Fibroblast of the conjunctiva (primary cell): ENCODE data around the gene ANKRD42.

Experiments
- DNase-seq: peaks from one replicate; pipeline ENCODE4 v3.0.0-alpha.2; 2010; ENCODE audit warnings: low read depth

Gene ANKRD42

DNA sequence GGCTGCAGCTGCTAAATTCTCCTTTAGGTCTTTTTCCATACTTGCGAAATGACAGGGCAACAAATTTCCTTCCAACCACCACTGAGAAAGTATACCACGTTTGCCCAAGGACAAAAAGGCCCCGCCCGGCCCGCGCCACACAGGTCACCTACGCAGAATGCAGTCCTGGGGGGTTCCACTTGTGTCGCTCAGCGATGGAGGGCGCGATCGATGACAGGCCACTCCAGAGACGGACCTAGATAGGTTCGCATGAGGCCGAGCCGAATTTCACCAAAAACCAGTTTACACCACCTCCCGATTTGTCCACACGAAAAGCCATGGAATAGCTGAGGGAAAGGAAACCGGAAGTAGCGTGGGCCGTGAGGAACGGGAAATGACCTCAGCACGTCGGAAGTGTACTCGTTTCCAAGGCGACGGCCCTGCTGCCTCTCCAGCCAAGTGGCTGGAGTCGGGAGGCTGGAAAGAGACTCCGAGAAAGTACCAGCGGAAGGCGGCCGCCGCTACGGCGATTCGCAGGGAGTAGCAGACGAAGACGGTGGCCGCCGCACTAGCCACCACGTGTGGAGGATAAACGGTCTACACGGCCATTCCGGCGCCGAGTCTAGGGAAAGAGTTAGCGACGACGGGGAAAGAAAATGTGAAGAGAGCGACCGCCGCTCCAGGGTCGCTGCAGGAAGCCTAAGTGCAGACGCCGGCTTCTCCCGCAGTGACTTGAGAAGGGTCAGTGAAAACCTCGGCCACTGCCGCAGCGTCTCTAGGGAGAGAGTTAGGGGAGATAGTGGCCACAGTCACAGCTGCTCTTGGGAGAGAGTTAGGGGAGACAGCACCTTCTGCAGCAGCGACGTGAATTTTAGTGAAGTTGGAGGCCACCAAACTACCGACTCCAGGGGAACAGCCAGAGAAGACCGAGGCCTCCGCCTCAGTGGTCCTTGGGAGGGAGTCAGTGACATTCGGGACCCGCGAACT is at the start of gene ANKRD42:
Gene ANKRD42 (plus strand): TSS at position 398 of the 966 bp plus-strand sequence. CDS start 959 bp downstream, outside the sequence.
- peak; percentile 89 for DNase-seq

DNA sequence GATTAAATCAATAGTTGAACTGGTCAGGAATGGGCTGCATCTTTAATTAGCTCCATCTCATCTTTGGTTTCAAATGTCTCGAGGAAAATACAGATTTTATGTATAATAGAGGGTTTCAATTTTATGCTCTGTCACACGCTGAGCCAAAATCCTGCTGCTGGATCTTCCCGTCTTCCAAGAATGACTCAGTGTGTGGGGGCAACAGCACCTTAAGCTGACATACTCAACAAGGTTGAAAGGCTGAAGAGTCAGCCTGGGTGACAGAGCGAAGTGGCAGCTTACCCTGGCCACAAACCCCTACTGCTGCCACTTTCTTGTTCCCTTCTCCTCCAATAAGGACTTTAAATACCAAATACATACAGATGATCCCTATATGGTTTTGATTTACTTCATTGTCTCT is 45.6 kb upstream of the ANKRD42 start:
- no peak for DNase-seq

DNA sequence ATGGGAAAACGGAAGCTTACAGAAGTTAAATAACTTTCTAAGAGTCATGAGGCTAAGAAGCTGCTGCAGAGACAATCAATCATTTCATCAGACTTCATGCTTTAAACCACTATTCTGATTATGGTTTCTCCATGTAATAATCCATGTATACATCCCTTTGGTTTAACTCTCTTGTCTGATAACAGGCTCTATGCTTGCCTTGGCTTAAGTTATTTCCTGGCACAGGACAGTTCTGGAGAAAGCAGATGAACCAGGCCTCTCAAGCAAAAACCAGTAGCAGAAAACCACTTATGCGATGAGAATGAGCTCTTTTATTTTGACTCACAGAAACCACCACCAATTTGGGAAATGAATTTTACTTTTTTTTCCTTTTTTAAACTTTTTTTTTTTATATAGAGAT is 43.1 kb upstream of the ANKRD42 start:
- no peak for DNase-seq

DNA sequence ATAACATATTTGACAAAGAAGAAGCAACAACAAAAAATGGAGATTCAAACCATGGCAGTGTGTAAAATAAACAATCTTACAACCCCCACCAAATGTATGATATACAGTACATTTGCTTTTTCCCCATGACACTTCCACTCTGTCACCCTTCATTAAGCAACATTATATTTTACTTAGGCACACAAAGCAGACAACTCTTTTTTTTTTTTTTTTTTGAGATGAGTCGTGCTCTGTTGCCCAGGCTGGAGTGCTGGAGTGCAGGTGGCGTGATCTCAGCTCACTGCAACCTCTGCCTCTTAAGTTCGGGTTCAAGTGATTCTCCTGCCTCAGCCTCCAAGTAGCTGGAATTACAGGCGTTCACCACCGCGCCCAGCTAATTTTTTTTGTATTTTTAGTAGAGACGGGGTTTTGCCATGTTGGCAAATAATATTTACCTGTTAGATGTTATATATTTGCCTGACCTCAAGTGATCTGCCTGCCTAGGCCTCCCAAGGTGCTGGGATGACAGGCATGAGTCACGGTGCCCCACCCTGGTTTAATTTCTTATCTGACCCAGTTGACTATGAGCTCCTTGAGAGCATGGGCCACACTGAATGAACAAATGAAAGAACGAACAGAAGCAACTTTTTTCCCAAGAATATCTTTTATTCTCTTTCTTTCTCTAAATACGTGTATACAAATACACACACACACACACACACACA is 42.1 kb upstream of the ANKRD42 start:
- DNase-seq = no peak

DNA sequence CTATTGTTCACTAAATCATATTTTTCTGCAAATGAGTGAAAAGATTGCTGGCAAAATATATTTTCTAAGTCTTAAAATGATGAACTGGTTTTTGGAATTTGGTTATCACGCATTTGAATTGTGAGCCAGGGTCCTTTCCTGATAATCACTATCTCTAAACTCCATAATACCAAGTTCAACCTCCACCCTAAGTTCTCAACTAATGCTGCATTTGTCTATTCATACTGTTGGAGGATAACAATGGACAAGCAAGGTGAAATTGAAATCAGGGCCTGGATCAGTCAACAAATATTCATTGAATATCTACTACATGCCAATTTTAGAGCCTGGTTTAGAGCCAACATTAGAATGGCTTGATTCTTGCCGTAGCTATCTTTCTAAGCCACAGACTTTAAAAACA is 41.2 kb upstream of the ANKRD42 start:
- DNase-seq = no peak

DNA sequence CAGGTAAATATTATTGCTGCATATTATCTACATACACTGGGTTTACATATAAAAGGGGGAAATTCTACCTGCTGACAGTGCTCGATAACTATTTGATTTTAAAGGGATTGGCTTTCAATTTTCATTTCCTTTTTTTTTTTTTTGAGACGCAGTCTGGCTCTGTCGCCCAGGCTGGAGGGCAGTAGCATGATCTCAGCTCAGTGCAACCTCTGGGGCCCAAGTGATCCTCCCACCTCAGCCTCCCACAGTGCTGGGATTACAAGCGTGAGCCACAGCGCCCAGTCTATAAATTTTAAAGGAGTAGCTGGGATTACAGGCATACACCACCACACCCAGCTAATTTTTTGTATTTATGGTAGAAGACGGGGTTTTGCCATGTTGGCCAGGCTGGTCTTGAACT is 39.7 kb upstream of the ANKRD42 start:
- DNase-seq = no peak

DNA sequence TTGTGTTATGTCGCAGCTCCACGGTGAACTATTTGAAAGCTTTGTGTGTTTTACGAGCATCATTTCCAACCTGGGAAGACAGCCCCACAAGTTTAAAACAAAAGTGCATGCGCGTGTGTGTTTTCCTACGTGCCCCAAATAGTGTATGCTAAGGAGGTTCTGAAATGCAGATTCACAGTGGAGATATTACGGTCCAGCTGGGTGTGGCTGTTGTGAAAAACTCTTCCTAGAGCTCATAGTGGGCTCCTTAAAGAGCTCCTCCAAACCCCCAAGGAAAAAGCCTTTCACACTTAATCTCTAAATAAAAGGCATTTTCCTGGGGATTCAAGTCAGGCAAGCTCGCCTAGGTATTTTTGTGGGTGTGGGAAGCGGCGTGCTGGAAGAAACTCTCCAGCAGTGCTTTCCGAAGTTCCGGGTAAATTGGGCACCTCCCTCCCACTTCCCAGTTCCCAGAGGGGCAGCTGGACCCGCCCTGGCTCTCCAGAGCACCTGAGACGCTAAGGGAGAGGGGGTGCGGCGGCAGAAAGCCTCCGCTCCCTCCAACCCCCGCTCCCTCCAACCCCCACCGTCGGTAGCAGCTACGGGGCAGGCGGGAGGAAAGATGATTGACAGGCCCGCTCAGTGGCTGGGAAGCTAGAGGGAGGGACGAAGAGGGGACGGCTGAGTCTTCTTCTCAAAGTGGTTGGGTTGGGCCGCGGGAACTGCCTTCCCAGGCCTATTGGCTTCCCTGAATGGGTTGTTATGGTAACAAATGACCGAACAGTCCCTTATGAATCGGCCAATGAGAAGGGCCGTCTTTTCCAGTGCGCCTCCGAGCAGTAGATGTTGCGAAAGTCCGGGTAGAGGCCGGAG is 37.1 kb upstream of the ANKRD42 start:
- DNase-seq = peak; percentile 100

DNA sequence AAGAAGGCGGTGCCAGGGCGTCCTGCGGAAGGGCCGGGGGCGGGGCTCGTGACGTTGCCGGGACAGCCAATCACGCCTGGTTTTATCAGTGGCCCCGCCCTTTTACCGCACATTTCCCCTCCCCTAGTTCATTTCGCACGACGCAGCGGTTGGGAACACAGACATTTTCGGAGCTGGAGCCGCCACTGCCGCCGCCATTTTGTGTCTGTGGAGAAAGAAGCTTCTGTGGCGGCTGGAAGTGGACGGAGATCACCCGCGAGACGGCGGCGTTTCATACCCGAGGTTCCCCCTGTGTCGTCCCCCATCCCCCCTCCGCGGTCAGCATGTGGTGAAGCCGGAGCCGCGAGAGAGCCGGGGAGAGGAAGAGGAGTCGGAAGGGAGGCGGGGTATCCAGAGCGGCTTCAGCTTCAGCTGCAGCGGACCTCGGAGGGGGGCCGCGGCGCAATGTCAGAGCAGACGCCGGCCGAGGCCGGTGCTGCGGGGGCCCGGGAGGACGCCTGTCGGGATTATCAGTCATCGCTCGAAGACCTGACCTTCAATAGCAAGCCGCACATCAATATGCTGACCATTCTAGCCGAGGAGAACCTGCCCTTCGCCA is 36.4 kb upstream of the ANKRD42 start, which contains the start of gene PCF11:
Gene PCF11 (plus strand): TSS at position 136 of the 598 bp plus-strand sequence. CDS start 309 bp downstream, at position 445.
- DNase-seq = no peak

DNA sequence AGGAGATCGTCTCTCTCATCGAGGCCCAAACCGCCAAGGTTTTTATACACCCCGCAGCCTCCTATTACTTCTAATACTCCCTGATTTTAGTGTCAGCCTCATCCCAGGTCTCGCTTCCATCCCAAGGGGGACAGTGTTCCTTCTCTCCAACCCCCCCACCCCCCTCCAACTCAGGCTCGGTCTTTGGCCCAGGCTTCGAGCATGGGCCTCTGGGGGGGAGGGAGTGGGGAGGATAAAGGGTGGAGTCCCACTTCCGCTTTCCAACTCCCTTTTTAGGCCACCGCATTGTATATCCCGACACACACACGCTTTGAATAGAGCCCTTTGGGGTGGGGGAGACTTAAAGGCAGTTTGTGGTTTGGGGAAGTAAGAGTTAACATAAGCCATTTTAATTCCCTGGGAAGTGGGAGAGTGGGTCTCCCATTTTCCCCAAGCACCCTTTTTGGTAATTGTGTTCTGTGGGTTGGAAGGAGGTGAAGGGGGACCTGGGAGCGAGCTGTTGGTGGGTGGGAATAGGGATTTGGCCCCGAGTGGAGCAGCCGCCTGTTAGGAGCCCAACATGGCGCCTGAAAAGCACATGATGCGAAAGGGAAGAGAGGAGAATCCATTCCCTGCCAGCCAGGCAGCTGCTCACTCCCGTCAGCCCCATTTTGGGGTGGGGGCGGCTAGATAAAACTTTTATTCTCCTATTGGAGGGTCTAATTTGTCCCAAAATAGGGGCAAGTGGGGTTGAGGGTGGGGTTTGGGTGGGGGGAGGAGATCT is 35.7 kb upstream of the ANKRD42 start:
- peak; percentile 38 for DNase-seq

DNA sequence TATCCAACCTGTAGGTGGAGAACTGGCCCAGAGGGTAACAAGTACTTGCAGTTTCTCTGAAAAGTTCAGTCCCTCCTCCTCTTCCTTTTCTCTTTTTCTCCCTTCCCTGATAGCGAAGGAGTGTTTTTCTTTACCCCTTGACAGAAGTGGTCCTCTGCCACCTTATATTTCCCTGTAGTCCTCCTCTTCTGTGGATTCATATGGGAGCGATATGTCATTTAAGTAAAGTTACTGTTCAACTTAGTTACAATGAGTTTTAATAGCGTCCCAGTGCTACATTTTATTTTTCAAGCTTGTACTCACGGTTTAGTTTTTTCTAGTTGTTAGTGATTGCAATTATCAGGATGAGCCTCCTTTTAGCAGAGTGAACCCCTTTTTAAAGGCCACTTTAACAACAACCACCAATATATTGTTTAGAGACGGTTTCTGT is 35.1 kb upstream of the ANKRD42 start:
- DNase-seq = no peak

DNA sequence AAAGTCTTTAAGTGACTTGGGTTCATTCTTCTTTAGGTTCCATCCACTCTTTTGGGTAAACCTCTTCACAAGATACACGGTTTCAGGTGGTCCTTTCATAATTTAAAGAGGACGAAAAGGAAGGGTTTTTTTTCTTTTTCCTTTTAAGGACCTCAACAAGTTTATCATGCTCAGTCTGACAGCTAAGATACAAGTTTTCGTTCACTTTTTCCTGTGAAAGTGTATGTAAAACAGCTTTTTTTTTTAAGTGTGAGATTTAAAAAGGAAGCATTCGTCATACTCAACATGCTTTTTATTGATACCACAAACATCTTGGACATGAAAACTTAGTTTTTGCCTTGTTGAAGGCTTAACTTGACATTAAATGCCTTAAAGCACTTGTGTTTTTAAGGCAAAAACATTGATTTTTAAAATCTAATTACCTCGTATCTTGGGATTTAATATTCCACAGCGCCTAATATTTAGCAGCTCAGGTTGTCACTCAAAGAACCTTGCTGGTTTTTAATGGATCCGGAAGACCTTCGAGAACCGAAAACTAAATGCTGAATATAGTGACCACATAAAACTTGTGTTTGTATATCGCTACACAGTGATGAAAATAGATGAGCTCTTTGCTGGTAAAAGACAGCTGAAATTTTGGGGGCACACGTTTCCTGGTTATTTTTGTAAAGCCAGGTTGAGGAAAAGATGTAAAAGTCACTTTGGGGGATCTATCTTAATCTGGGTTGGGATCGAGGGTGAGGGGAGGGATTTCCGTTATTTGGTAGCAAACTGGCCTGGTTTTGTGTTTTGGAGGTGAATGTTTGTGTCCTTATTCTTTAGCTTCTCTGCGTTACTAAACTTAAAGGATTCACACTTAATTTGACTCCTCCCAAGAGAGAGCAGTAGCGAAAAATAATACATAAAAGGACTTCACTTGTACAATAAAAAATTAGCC is 34.3 kb upstream of the ANKRD42 start:
- DNase-seq = no peak

DNA sequence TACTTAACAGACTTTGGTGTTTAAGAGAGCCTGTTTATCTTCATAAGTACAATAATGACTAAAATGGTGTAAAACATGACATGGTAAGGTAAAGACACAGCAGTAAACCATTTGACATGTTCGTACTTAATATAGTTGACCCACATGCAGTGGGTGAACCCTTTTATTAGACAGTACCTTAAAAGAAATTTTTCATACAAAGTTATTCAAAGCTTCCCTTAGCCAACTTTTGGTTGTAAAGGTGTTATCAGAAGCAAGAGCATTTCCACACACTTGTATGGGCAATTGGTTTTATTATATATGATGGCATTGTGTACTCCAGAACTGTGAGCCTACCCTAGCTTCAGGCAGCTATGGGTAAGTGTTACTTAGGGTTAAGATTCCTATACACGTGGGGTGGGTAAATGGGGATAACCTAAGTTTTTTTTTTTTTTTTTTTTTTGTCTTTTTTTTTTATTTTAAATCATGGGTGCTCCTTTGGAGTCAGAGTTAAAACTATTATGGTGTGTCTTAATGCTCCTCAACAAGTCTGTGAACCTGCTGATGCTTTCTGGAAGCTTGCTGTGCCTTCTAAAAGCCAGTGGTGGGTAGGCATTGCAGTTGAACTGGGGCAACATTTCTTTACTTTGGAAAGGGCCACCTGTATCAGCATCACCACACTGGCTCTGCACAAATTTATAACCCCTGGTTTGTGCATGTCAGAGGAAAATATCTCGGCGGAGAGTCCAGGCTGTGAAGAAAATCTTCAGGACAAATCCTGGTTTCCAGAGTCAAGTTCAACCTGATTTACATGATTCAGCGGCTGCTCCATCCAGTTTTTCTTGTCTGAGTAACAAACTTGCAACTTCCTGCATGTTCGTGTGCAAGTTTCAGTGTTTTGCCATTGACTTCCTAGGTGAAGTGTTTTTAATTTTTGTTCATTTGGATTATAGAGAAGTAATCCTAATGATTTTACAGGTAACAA is 33.3 kb upstream of the ANKRD42 start:
- DNase-seq = no peak

DNA sequence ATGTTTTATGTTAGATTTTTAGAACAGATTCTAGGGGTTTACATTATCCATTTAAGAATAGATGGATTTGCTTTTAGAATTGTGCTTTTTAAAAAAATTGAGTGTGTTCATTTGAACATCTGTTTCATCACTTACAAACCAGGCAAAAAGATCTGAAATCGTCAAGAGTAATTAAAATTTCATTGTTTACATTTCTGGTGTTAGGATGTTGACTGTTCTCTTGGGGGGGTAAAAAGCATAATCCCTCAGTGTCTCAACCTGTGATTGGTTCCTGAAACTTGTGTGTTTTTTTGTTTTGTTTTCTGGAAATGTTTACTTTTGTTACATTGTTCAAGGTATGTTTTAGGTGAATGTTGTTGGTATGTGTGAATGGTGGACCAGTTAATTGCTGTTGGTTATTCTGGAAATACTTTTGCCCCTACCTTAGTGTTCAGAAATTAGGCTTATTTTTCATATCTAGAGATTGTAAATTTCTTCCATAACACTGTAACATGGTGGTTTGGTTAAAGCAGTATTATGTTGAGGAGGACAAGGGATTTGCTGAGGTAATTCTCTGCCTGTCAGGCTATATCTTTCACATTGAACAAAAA is 31.8 kb upstream of the ANKRD42 start:
- DNase-seq = no peak

DNA sequence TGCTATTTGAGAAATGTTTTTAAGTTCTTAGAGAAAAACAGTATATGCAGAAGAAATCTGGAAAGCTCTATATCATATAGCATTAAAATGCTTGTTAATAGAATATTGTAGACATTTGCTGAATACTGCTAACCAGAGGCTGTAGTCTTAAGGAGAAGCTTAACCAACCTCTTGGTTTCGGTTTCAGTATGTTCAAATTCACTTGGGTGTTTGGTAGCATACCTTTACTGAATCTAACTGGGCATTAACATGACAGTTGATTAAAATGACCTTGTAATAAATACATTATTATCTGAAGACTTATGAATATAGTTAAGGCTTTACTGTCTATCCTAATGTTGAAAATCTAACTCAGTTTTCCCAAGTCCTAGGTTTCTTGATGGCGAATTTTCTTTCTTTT is 31.1 kb upstream of the ANKRD42 start:
- DNase-seq = no peak

DNA sequence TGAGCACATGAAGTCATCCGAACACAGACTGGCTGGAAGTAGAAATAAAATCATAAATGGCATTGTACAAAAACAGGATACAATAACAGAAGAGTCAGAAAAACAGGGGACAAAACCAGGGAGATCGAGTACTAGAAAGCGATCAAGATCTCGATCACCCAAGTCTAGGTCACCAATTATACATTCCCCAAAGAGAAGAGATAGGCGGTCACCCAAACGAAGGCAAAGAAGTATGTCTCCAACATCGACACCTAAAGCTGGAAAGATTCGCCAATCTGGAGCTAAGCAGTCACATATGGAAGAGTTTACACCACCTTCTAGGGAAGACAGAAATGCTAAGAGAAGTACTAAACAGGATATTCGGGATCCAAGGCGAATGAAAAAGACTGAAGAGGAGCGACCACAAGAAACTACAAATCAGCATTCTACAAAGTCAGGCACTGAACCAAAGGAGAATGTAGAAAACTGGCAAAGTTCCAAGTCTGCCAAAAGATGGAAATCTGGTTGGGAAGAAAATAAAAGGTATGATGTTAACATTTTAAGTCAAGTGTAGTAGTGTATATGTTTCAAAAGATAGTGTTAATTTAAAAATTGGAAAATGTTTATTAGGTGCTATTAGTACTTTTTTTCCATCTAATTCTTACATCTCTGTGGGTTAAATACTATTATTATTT is 27.2 kb upstream of the ANKRD42 start:
- DNase-seq = no peak

DNA sequence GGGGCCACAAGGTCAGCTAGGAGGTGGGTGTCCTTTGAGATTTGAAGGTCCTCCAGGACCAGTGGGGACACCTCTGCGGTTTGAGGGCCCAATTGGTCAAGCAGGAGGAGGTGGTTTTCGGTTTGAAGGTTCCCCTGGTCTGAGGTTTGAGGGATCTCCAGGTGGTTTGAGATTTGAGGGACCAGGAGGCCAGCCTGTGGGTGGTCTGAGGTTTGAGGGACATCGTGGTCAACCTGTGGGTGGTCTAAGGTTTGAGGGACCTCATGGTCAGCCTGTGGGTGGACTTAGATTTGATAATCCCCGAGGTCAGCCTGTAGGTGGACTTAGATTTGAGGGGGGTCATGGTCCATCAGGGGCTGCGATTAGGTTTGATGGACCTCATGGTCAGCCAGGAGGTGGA is 24.8 kb upstream of the ANKRD42 start:
- DNase-seq = no peak

DNA sequence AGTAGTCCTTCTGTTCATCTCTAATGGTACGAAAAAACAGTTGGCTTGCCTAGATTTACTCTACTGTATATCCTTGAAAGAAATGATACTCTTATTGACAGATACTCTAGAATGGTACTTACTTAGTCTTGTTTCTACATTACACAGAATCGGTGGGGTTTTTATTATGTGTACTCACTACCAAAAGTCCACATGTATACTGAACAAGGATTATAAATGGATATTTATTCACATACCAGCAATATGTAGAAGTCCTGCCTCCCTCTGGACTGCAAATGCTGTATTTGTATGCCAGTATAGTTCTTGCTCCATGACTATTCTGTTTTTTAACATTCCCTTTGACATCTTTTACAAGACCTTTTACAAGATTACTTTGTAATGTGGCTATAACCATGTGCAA is 22.6 kb upstream of the ANKRD42 start:
- no peak for DNase-seq

DNA sequence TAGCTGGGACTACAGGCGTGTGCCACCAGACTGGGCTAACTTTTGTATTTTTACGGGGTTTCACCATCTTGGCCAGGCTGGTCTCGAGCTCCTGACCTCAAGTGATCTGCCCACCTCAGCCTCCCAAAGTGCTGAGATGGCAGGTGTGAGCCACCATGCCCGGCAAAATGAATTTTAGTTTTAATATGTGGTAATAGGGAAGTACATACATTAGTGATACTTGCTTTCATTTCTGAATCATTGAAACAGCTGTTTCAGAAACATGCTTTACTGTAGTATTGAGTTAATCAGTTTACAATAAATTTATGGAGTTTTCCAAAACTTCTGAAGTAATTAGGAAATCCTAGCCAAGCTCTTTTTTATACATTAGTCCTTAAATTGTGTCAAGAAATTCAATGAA is 21.0 kb upstream of the ANKRD42 start:
- DNase-seq = no peak
